ENCODE data around the gene RTL5. TPM values are rescaled to one million over a fixed set of nuclear protein-coding genes. Genes with fewer than 3 reads are reported as not detected.
"Not testable (repeated sequence)": the region's sequence is repeated elsewhere in the genome, so short reads cannot be mapped to it uniquely, and the experiment has no call there.

RTL5 gene
- 0.07 TPM in 1 of 2 replicates, not detected in the other for total RNA-seq (2014; rRNA removed; shearing (Covaris generic); ENCODE audit: low replicate concordance)

DNA sequence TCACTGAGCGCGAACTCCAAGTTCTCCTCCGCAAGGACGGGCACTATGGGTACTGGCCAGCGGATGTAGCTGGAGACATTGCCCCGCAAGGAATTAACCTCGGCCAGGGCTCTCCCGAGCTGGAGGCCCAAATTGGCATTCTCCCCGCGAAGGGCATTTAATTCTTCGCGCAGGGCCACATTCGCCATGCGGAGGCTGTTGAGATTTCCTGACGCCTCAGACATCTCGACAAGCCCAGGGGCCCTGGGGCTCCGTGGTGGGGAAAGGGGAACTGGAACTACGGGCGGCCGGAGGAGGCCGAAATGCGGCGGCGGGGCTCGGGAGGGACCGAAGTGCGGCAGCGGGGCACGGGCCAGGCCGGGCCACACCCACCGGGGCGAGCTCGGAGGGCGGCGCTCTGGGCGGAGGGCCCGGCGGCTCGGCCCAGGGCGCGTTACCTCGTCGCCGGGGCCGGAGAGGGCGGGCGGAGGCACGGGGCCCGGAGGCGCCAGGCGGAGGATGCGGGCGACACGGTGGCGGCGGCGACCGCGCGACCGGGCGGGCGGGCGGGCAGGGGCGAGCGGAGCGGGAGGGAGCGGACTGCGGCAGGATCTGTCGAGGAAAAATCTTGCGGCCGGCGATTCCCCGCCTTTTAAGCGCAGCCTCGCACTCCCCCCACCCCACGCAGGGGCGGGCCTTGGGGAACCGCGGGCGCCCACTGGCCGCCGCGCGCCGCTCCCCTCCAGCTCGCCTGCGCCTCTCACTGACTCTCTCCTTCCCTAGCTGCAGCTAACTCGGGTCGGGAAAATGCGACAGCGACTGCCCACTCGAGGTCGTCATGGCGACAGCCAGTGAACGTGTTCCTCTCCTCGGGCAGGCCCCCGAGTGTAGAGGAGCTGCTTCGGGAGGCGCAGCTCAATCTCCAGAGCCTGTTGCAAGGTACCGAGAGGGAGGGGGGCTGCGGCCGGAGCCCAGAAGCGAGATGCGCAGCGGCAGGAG is at the start of gene RTL5:
Gene RTL5, minus strand, starts transcription at position 599 of the 978 bp plus-strand sequence.
- Histone ChIP-seq H3K4me3 (ENCODE audit: low read length) (no peak within 1 kb of the TSS), H3K27me3 (ENCODE audit: low read length) (no peaks in the 10 kb centered on the region), H3K4me2 (ENCODE audit: low read depth, low read length, poor library complexity, severe bottlenecking) (no peak within 1 kb of the TSS), H3K27ac (ENCODE audit: low read length) (no peak within 1 kb of the TSS), H3K79me2 (ENCODE audit: low read length) (no peaks in the 10 kb centered on the region), H2AFZ (ENCODE audit: low read length) (no peak within 1 kb of the TSS), H3K36me3 (ENCODE audit: insufficient read depth, low read length) (no peaks in the 10 kb centered on the region), H3K4me1 (ENCODE audit: low read length) (no peaks in the 10 kb centered on the region), H3K9me3 (ENCODE audit: low read length) (no peaks in the 10 kb centered on the region), H3K9ac (ENCODE audit: low read length) (no peak within 1 kb of the TSS), H3K9me2 (replicated peaks; ENCODE audit: insufficient read depth, low read length) (no peaks in the 10 kb centered on the region), H4K20me1 (ENCODE audit: insufficient read depth, low read depth, low read length) (no peaks in the 10 kb centered on the region)
- DNase-seq, result no peak

- Histone ChIP-seq H3K4me2 (ENCODE audit: low read depth, low read length, poor library complexity, severe bottlenecking) (peak overlapping the region; percentile 85), H2AFZ (ENCODE audit: low read length) (no peak overlapping the region), H4K20me1 (ENCODE audit: insufficient read depth, low read depth, low read length) (no peaks in the 10 kb centered on the region), H3K4me3 (ENCODE audit: low read length) (peak overlapping the region; percentile 65), H3K79me2 (ENCODE audit: low read length) (peaks cover 28% of the 10 kb centered on the region), H3K27ac (ENCODE audit: low read length) (peak overlapping the region; percentile 88), H3K36me3 (ENCODE audit: insufficient read depth, low read length) (no peaks in the 10 kb centered on the region), H3K27me3 (ENCODE audit: low read length) (no peaks in the 10 kb centered on the region), H3K9me2 (replicated peaks; ENCODE audit: insufficient read depth, low read length) (no peaks in the 10 kb centered on the region), H3K9ac (ENCODE audit: low read length) (peak overlapping the region; percentile 73), H3K9me3 (ENCODE audit: low read length) (no peaks in the 10 kb centered on the region), H3K4me1 (ENCODE audit: low read length) (peaks cover 20% of the 10 kb centered on the region)
- DNase-seq, result peak; percentile 48
Observed at GRCh38 chrX:72180539-72180938, 48.8 kb upstream of the RTL5 start.

DNA sequence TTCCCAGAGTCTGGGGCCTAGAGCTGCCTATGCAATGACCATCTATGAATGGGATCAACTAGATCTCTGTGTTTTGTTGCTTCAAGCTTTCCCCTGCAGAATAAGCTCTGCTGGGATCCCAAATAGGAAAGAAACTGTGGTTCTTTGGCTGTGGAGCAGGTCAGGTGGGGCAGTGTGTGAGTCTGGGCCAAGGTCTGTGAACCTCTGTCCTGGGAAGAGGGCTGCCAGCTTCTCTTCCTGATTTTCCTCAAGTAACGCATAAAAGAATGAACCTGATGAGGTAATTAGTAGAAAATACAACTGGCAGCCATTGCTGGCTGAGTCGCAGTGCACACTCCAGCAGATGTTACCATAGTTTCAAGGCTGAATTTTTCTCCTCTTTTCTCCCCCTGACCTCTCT is 45.3 kb upstream of the RTL5 start:
- H3K9me2 ChIP-seq (replicated peaks; ENCODE audit: insufficient read depth, low read length), result no peaks in the 10 kb centered on the region
- H4K20me1 ChIP-seq (ENCODE audit: insufficient read depth, low read depth, low read length), result no peaks in the 10 kb centered on the region
- no peak overlapping the region for H3K9ac ChIP-seq (ENCODE audit: low read length)
- no peak for DNase-seq
- H2AFZ ChIP-seq (ENCODE audit: low read length), result no peak overlapping the region
- H3K27ac ChIP-seq (ENCODE audit: low read length), result no peak overlapping the region
- H3K4me3 ChIP-seq (ENCODE audit: low read length), result no peak overlapping the region
- no peak overlapping the region for H3K4me2 ChIP-seq (ENCODE audit: low read depth, low read length, poor library complexity, severe bottlenecking)
- H3K4me1 ChIP-seq (ENCODE audit: low read length), result peaks cover 9% of the 10 kb centered on the region
- no peaks in the 10 kb centered on the region for H3K9me3 ChIP-seq (ENCODE audit: low read length)
- H3K36me3 ChIP-seq (ENCODE audit: insufficient read depth, low read length), result no peaks in the 10 kb centered on the region
- no peaks in the 10 kb centered on the region for H3K27me3 ChIP-seq (ENCODE audit: low read length)
- H3K79me2 ChIP-seq (ENCODE audit: low read length), result peaks cover 4% of the 10 kb centered on the region

GRCh38 chrX:72176289-72176688 is 44.6 kb upstream of the RTL5 start:
- H3K79me2 ChIP-seq (ENCODE audit: low read length); H3K9me2 ChIP-seq (replicated peaks; ENCODE audit: insufficient read depth, low read length): not testable (repeated sequence)

DNA sequence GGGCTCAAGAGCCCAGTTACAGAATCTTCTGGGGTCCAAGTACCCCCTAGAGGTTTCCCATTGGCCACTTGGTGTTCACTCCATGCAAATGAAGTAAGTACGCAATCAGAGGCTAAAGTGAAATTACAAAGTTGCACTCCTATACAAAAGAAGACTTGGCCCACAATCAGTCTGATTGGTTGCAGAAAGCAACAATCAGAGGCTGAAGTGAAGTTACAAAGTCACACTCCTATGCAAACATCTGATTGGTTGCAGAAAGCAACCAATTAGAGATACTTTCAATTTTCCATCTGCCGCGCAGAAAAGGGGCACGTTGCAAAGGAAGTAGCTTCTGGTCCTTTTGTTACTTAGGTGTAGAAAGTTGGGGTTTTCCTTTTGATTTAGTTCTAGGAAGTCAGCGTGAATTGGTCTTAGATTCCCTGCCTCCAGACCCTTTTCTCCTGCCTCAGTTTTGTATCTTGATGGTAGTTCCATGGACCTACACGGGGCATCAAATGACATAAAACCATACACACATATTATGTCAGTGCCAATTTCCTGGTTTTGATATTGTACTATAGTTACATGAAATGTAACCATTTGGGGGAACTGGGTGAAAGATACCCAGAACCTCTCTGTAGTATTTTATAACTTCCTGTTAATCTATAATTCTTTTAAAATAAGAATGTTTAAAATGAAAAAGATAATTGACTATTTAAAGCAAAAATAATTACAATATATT is 37.5 kb upstream of the RTL5 start:
- H3K4me1 ChIP-seq (ENCODE audit: low read length), result no peaks in the 10 kb centered on the region
- no peak overlapping the region for H3K27ac ChIP-seq (ENCODE audit: low read length)
- H3K27me3 ChIP-seq (ENCODE audit: low read length), result no peaks in the 10 kb centered on the region
- H3K9ac ChIP-seq (ENCODE audit: low read length), result no peak overlapping the region
- peak; percentile 2 for DNase-seq
- no peak overlapping the region for H3K4me2 ChIP-seq (ENCODE audit: low read depth, low read length, poor library complexity, severe bottlenecking)
- H3K9me3 ChIP-seq (ENCODE audit: low read length), result no peaks in the 10 kb centered on the region
- H4K20me1 ChIP-seq (ENCODE audit: insufficient read depth, low read depth, low read length), result no peaks in the 10 kb centered on the region
- H3K9me2 ChIP-seq (replicated peaks; ENCODE audit: insufficient read depth, low read length), result no peaks in the 10 kb centered on the region
- no peaks in the 10 kb centered on the region for H3K79me2 ChIP-seq (ENCODE audit: low read length)
- no peak overlapping the region for H3K4me3 ChIP-seq (ENCODE audit: low read length)
- H2AFZ ChIP-seq (ENCODE audit: low read length), result no peak overlapping the region
- no peaks in the 10 kb centered on the region for H3K36me3 ChIP-seq (ENCODE audit: insufficient read depth, low read length)

More at GRCh38 chrX:72176289-72176688, 44.6 kb upstream of the RTL5 start:
- not testable (repeated sequence) for H2AFZ ChIP-seq (ENCODE audit: low read length); H3K36me3 ChIP-seq (ENCODE audit: insufficient read depth, low read length); H3K9me3 ChIP-seq (ENCODE audit: low read length); H3K4me1 ChIP-seq (ENCODE audit: low read length); H3K27me3 ChIP-seq (ENCODE audit: low read length); DNase-seq; H4K20me1 ChIP-seq (ENCODE audit: insufficient read depth, low read depth, low read length); H3K27ac ChIP-seq (ENCODE audit: low read length); H3K4me2 ChIP-seq (ENCODE audit: low read depth, low read length, poor library complexity, severe bottlenecking); H3K9ac ChIP-seq (ENCODE audit: low read length); H3K4me3 ChIP-seq (ENCODE audit: low read length)

DNA sequence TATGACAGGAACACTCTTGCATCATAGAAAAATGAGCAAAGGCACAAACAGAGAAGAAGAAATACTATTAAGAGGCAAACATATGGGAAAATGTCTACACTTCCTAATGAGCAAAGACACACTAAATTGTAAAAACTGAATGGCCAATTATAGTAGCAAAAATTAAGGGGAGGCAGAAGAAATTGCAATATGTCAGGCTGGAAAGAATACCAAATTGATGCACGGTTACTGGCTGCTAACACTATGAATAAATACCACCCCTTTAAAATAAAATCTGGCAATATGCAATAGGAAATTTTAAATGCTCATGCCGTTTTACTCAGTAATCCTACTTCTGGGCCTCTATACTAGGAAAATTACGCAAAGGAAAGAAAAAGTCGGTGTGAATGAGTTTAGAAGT is 33.8 kb upstream of the RTL5 start:
- Histone ChIP-seq H3K79me2 (ENCODE audit: low read length) (no peaks in the 10 kb centered on the region), H3K9me2 (replicated peaks; ENCODE audit: insufficient read depth, low read length) (no peaks in the 10 kb centered on the region), H3K9ac (ENCODE audit: low read length) (no peak overlapping the region), H3K27ac (ENCODE audit: low read length) (no peak overlapping the region), H2AFZ (ENCODE audit: low read length) (no peak overlapping the region), H3K36me3 (ENCODE audit: insufficient read depth, low read length) (no peaks in the 10 kb centered on the region), H4K20me1 (ENCODE audit: insufficient read depth, low read depth, low read length) (no peaks in the 10 kb centered on the region), H3K4me3 (ENCODE audit: low read length) (no peak overlapping the region), H3K4me2 (ENCODE audit: low read depth, low read length, poor library complexity, severe bottlenecking) (no peak overlapping the region), H3K9me3 (ENCODE audit: low read length) (no peaks in the 10 kb centered on the region), H3K4me1 (ENCODE audit: low read length) (no peaks in the 10 kb centered on the region), H3K27me3 (ENCODE audit: low read length) (no peaks in the 10 kb centered on the region)
- DNase-seq, result no peak

DNA sequence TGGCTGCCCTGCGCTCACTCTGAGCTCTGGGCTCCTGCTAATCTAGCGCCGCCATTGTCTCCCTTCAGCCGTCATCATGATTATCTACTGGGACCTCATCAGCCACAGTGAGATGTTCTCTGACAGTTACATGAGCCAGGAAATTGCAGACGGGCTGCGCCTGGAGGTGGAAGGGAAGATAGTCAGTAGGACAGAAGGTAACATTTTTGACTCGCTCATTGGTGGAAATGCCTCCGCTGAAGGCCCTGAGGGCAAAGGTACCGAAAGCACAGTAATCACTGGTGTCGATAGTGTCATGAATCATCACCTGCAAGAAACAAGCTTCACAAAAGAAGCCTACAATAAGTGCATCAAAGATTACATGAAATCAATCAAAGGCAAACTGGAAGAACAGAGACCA is 28.1 kb upstream of the RTL5 start:
- Histone ChIP-seq H3K4me1 (ENCODE audit: low read length) (peaks cover 7% of the 10 kb centered on the region), H3K27ac (ENCODE audit: low read length) (no peak overlapping the region)

DNA sequence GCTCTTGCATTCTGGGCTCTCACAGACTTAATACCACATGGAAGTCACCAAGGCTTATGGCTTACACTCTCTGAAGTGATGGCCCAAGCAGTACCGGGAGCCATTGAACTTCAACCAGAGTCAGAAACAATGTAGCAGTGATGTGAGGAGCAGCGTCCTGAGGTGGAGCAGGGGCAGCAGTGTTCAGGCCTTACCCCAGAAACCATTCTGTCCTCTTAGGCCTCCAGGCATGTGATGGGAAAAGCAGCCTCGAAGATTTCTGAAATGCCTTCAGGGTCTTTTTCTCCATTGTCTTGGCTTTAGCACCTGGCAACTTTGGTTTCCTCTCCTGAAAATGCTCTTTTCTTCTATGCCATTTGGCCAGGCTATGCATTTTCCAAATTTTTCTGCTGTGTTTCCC is 27.1 kb upstream of the RTL5 start:
- Histone ChIP-seq H3K9me3 (ENCODE audit: low read length) (no peaks in the 10 kb centered on the region), H3K27me3 (ENCODE audit: low read length) (no peaks in the 10 kb centered on the region), H4K20me1 (ENCODE audit: insufficient read depth, low read depth, low read length) (no peaks in the 10 kb centered on the region), H3K9ac (ENCODE audit: low read length) (no peak overlapping the region), H3K4me2 (ENCODE audit: low read depth, low read length, poor library complexity, severe bottlenecking) (no peak overlapping the region), H3K9me2 (replicated peaks; ENCODE audit: insufficient read depth, low read length) (no peaks in the 10 kb centered on the region), H3K36me3 (ENCODE audit: insufficient read depth, low read length) (no peaks in the 10 kb centered on the region), H3K4me1 (ENCODE audit: low read length) (peaks cover 7% of the 10 kb centered on the region), H3K4me3 (ENCODE audit: low read length) (no peak overlapping the region), H3K27ac (ENCODE audit: low read length) (no peak overlapping the region), H2AFZ (ENCODE audit: low read length) (no peak overlapping the region), H3K79me2 (ENCODE audit: low read length) (no peaks in the 10 kb centered on the region)
- DNase-seq, result no peak

More for the DNA sequence above, 28.1 kb upstream of the RTL5 start:
- Histone ChIP-seq H3K36me3 (ENCODE audit: insufficient read depth, low read length) (no peaks in the 10 kb centered on the region), H3K9me2 (replicated peaks; ENCODE audit: insufficient read depth, low read length) (no peaks in the 10 kb centered on the region), H4K20me1 (ENCODE audit: insufficient read depth, low read depth, low read length) (no peaks in the 10 kb centered on the region), H3K4me3 (ENCODE audit: low read length) (no peak overlapping the region), H3K9me3 (ENCODE audit: low read length) (no peaks in the 10 kb centered on the region), H3K27me3 (ENCODE audit: low read length) (no peaks in the 10 kb centered on the region), H2AFZ (ENCODE audit: low read length) (no peak overlapping the region), H3K9ac (ENCODE audit: low read length) (no peak overlapping the region), H3K4me2 (ENCODE audit: low read depth, low read length, poor library complexity, severe bottlenecking) (no peak overlapping the region), H3K79me2 (ENCODE audit: low read length) (no peaks in the 10 kb centered on the region)
- no peak for DNase-seq
